OCI-LY1 (cell line): Measurements from ENCODE around the gene POLK.

Experiments
- CTCF ChIP-seq: fragments of 200-600 bp; sonication (generic), shearing (Covaris generic); IDR thresholded peaks from 2 replicates; pipeline ENCODE4 v1.5.1; 2017; ENCODE audit warnings: mild to moderate bottlenecking, antibody characterized with exemption, low read length, moderate library complexity, mixed read lengths
- EZH2 ChIP-seq: fragments of 200-600 bp; sonication (generic), shearing (Covaris generic); IDR thresholded peaks from 2 replicates; pipeline ENCODE4 v1.8.0; 2017; ENCODE audit warnings: borderline replicate concordance, mixed run types, mild to moderate bottlenecking, antibody characterized with exemption, low read length, moderate library complexity, mixed read lengths

- TF ChIP-seq CTCF (no peak), EZH2 (no peak)
Observed at GRCh38 chr5:75491621-75492020, 20.1 kb upstream of the POLK start.
